ENCODE measurements around the gene TSR1. TPM values are rescaled to one million over a fixed set of nuclear protein-coding genes. Genes with fewer than 3 reads are reported as not detected.

The TSR1 gene
- total and polyA plus RNA-seq, 9 of the 15 experiments (the other 6 are each of a cell fraction or from before 2014, with no cell fraction given) = 16.4 to 87.5 (median 55.2) TPM

GRCh38 chr17:2336215-2336851, at the start of gene TSR1 (continued):
- no peak for TF ChIP-seq CBX5 (IDR thresholded peaks at IDR 0.05; ENCODE audit: borderline replicate concordance, low read depth)
- no peak for TF ChIP-seq ZNF165 (CRISPR knock-in tag; IDR thresholded peaks at IDR 0.05; ENCODE audit: borderline replicate concordance)
- no peak for TF ChIP-seq CHCHD3 (CRISPR knock-in tag; IDR thresholded peaks at IDR 0.05)
- TF ChIP-seq FOXA3 (CRISPR knock-in tag; conservative IDR thresholded peaks at IDR 0.05 in 1 of 2, IDR thresholded peaks at IDR 0.05 in 1 of 2) = no peak
- peak; percentile 24 to 39 (median 38); a peak in 4 of 6 replicates for TF ChIP-seq CTCF (IDR thresholded peaks at IDR 0.05 in 2 of 3, conservative IDR thresholded peaks at IDR 0.05 in 1 of 3; ENCODE audit: insufficient read depth in 2 of 3, low read depth in 1 of 3, low read length in 3 of 3)
- no peak for TF ChIP-seq TRIM25 (IDR thresholded peaks at IDR 0.05; ENCODE audit: borderline replicate concordance)
- no peak for TF ChIP-seq SRF (CRISPR knock-in tag; IDR thresholded peaks at IDR 0.05)
- no peak for TF ChIP-seq ZNF740 (CRISPR knock-in tag; IDR thresholded peaks at IDR 0.05)
- TF ChIP-seq ZNF740 (tag; IDR thresholded peaks at IDR 0.05) = no peak
- no peak for TF ChIP-seq HMG20A (CRISPR knock-in tag; conservative IDR thresholded peaks at IDR 0.05)
- TF ChIP-seq ZNF184 (CRISPR knock-in tag; IDR thresholded peaks at IDR 0.05) = no peak
- TF ChIP-seq HES1 (IDR thresholded peaks at IDR 0.05; ENCODE audit: low read depth) = no peak
- TF ChIP-seq ID3 (CRISPR knock-in tag; IDR thresholded peaks at IDR 0.05) = no peak
- 0 out of 2 replicates have a peak, but pooled peaks have one; percentile 13 for TF ChIP-seq ID3 (tag; IDR thresholded peaks at IDR 0.05)
- TF ChIP-seq CEBPG (CRISPR knock-in tag; IDR thresholded peaks at IDR 0.05) = no peak
- no peak for TF ChIP-seq CEBPG (tag; conservative IDR thresholded peaks at IDR 0.05 in 1 of 2, IDR thresholded peaks at IDR 0.05 in 1 of 2)
- no peak; the same call in 1 of the 2 replicates for TF ChIP-seq TOE1 (IDR thresholded peaks at IDR 0.05; ENCODE audit: borderline replicate concordance)
- no peak for TF ChIP-seq TOE1 (CRISPR knock-in tag; IDR thresholded peaks at IDR 0.05; ENCODE audit: borderline replicate concordance, low read depth)
- no peak for TF ChIP-seq LARP7 (IDR thresholded peaks at IDR 0.05)
- TF ChIP-seq TFE3 (CRISPR knock-in tag; IDR thresholded peaks at IDR 0.05) = no peak
